GM12872 (cell line): ENCODE results near the gene ARHGAP36.

Source experiments
- TF ChIP-seq, protein P1 (sequence below): IDR thresholded peaks from 3 replicates; pipeline ENCODE4 v1.5.1; 2011; ENCODE audit warnings: low read depth, mild to moderate bottlenecking, low read length, moderate library complexity; ENCODE audit not compliant: insufficient read depth

The ARHGAP36 gene

DNA sequence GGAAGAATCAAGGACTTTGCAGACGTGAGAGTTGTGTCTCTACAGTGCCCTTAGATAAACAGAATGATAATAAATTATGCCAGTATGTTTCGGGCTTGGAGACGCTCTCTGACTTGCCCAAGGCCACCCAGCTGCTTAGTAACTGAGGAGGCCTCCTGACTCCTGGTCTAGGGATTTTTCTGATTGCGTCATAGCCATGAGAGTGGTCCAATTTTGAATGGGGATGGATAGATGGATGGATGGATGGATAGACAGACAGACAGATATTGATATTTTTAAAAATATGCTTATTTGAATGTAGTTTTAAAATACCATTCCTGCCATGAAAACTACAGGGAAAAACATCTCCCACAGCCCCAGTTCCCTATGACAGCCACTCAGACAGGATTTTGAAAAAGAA, 15.5 kb downstream of the ARHGAP36 start:
- TF ChIP-seq, protein P1, sequence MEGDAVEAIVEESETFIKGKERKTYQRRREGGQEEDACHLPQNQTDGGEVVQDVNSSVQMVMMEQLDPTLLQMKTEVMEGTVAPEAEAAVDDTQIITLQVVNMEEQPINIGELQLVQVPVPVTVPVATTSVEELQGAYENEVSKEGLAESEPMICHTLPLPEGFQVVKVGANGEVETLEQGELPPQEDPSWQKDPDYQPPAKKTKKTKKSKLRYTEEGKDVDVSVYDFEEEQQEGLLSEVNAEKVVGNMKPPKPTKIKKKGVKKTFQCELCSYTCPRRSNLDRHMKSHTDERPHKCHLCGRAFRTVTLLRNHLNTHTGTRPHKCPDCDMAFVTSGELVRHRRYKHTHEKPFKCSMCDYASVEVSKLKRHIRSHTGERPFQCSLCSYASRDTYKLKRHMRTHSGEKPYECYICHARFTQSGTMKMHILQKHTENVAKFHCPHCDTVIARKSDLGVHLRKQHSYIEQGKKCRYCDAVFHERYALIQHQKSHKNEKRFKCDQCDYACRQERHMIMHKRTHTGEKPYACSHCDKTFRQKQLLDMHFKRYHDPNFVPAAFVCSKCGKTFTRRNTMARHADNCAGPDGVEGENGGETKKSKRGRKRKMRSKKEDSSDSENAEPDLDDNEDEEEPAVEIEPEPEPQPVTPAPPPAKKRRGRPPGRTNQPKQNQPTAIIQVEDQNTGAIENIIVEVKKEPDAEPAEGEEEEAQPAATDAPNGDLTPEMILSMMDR: no peak

DNA sequence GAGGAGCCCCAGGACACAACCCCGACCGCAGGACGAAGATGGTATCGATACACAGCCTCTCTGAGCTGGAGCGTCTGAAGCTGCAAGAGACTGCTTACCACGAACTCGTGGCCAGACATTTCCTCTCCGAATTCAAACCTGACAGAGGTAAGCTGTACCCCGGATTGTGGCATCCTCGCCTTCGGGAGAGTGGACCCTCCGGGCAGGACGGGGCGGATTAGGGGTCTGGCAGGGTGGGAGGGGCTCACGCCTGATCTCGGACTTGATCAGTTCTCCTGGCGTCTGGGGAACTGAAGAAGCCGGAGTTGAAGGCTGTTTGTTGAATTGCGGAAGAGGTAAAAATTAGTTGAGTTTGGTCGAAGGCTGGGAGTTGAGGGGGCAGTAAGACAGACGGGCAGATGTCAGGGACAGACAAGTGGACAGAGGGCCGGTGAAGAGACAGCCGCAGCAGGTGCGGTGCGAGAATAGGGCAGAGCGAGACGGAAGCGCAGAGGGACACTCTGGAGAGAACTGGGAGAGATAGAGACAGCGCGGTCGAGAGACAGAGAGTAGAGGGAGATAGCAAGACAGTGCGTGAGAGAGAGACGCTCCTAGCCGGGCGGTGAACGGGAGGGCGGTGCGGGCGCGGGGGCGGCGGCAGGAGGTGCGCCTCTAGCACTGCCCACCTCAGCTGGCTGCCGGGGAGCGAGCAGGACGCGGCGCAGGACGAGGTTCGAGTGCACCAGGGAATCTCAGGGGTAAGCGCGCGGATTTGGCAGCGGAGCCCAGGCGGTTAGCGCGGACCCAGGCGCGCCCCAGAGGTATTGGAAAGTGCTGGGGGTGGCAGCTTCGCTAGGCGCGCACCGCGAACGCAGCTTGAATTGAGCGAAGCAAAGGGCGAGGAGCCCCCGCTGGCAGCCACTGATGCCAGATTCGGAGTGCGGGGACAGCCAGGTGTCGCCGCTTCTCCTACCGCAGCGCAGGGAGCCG, 23.9 kb downstream of the ARHGAP36 start:
- TF ChIP-seq, protein P1: no peak

DNA sequence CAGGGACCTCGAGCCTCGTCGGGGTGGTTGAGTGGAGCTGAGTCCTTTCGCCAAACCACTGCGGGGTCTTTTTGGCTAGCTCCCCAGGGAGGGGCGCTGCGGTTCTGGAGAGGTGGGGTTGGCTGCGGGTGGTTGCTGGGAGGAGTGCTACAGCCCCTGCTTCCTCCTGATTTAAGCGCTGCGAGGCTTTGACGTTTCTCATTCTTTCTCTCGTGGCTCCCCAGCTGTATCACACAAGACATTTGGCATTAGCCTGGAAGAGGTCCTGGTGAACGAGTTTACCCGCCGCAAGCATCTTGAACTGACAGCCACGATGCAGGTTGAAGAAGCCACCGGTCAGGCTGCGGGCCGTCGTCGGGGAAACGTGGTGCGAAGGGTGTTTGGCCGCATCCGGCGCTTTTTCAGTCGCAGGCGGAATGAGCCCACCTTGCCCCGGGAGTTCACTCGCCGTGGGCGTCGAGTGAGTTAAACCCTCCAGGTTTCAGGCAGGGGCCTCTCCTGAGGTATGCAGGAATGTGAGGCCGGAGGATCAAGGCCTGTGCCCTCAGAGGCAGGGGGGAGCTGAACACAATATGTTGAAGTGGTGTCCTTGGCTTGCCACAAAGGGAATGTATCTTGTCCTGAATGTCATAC, 25.5 kb downstream of the ARHGAP36 start:
- TF ChIP-seq, protein P1: no peak

GRCh38 chrX:131084145-131084544, 26.0 kb downstream of the ARHGAP36 start:
- TF ChIP-seq, protein P1: no peak

DNA sequence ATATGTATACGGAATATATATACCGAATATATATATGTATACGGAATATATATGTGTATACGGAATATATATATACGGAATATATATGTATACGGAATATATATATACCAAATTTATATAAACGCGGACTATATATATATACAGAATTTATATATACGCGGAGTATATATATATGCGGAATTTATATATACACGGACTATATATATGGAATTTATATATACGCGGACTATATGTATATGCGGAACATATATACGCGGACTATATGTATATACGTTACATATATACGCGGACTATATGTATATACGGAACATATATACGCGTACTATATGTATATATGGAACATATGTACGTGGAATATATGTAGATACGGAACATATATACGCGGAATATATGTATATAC, 78.6 kb downstream of the ARHGAP36 start:
- TF ChIP-seq, protein P1: no peak

- TF ChIP-seq, protein P1: no peak
Measured at GRCh38 chrX:131139072-131139471, 80.9 kb downstream of the ARHGAP36 start.
